Stomach (tissue), 4 donors: ENCODE results near the gene ATP6V1G2.

ENCODE experiments used
- CTCF ChIP-seq, 7 experiments: fragments of 450-650 bp in 4 of 7; fragments of 200-600 bp in 3 of 7; sonication (generic) in 3 of 7; IDR thresholded peaks; one replicate each; pipeline ENCODE4 v1.5.1; 2016 to 2019; ENCODE audit warnings: antibody characterized with exemption in 7 of 7, control low read depth in 2 of 7, mild to moderate bottlenecking in 1 of 7
- EP300 ChIP-seq: sonication (generic); formaldehyde crosslinking; IDR thresholded peaks from one replicate; pipeline ENCODE4 v1.6.1; 2017; ENCODE audit warnings: antibody characterized with exemption
- POLR2A ChIP-seq, 4 donors: fragments of 450-650 bp; IDR thresholded peaks; one replicate each; pipeline ENCODE4 v1.6.1; 2016; ENCODE audit warnings: antibody characterized with exemption in 4 of 4, control low read depth in 2 of 4, mild to moderate bottlenecking in 1 of 4, moderate library complexity in 1 of 4
- POLR2AphosphoS5 ChIP-seq, 3 donors: sonication (generic); formaldehyde crosslinking; IDR thresholded peaks; one replicate each; pipeline ENCODE4 v1.6.1; 2016; ENCODE audit warnings: antibody characterized with exemption in 3 of 3

- TF ChIP-seq CTCF (IDR thresholded peaks at IDR 0.05) (no peak), POLR2A (IDR thresholded peaks at IDR 0.05) (no peak), POLR2AphosphoS5 (IDR thresholded peaks at IDR 0.05) (no peak), EP300 (no peak)
Observed at GRCh38 chr6:31558631-31559500, 12.5 kb upstream of the ATP6V1G2 start.
